Dermis blood vessel endothelial cell (primary cell): ENCODE data around the gene CWH43. TPM values are rescaled to one million over a fixed set of nuclear protein-coding genes. Genes with fewer than 3 reads are reported as not detected.
"Not testable (repeated sequence)": the region's sequence is repeated elsewhere in the genome, so short reads cannot be mapped to it uniquely, and the experiment has no call there.

Experiments used
- DNase-seq: peaks from one replicate; pipeline ENCODE4 v3.0.0; 2010
- total RNA-seq: library from RNA; depleted of rRNA; stranded (reverse); fragments of >200 nt; gene quantifications from 2 replicates; pipeline ENCODE4 v1.2.3, GENCODE V29; 2014

CWH43 gene
- total RNA-seq, 1 donor from 2014 or later, result not detected

GRCh38 chr4:49098034-49098759 is 112.1 kb downstream of the CWH43 start:
- not testable (repeated sequence) for DNase-seq

- DNase-seq, result peak; percentile 26
Observed at GRCh38 chr4:49099831-49100444, 113.9 kb downstream of the CWH43 start.

- peak; percentile 36 for DNase-seq
Observed at GRCh38 chr4:49102344-49102898, 116.3 kb downstream of the CWH43 start.

GRCh38 chr4:49103436-49104136 is 117.5 kb downstream of the CWH43 start:
- DNase-seq, result not testable (repeated sequence)

- peak; percentile 34 for DNase-seq
Observed at GRCh38 chr4:49104231-49104930, 118.3 kb downstream of the CWH43 start.

- peak; percentile 33 for DNase-seq
Observed at GRCh38 chr4:49105248-49105904, 119.3 kb downstream of the CWH43 start.

- peak; percentile 51 for DNase-seq
Observed at GRCh38 chr4:49107262-49107661, 121.2 kb downstream of the CWH43 start.

GRCh38 chr4:49108183-49108978 is 122.3 kb downstream of the CWH43 start:
- DNase-seq, result not testable (repeated sequence)

GRCh38 chr4:49109567-49110166 is 123.6 kb downstream of the CWH43 start:
- DNase-seq, result not testable (repeated sequence)

- not testable (repeated sequence) for DNase-seq
Observed at GRCh38 chr4:49110579-49110978, 124.5 kb downstream of the CWH43 start.

Other genes with a start within 250 kb of the CWH43 start
- 133 and 145 TPM in 2 replicates for gene FRYL, start 206.0 kb upstream of the CWH43 start, total RNA-seq
- gene OCIAD1, start 155.2 kb upstream of the CWH43 start, total RNA-seq, result 78.3 and 91.2 TPM in 2 replicates
- gene OCIAD2, start 79.5 kb upstream of the CWH43 start, total RNA-seq, result 31.9 and 43.1 TPM in 2 replicates